Measurements from ENCODE around the gene RNF213.

The RNF213 gene

DNA sequence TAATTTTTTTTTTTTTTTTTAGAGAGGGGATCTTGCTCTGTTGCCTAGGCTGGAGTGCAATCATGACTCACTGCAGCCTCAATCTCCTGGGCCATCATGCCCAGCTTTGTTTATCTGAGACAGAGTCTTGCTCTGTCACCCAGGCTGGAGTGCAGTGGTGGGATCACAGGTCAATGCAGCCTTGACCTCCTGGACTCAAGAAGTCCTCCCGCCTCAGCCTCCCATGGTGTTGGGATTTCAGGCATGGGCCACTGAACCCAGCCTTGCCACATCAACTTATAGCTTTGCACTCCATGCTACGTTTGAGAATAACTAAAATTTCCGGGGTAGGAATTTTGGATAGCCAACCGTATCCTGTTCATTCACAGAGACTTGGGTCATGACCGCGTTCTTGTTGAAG is 30.6 kb downstream of the RNF213 start:
- H3K27ac ChIP-seq = no peak overlapping the region
- H3K4me3 ChIP-seq (ENCODE audit: low read depth in 1 of 2, low read length in 1 of 2) = no peak overlapping the region
- TF ChIP-seq, protein P1, sequence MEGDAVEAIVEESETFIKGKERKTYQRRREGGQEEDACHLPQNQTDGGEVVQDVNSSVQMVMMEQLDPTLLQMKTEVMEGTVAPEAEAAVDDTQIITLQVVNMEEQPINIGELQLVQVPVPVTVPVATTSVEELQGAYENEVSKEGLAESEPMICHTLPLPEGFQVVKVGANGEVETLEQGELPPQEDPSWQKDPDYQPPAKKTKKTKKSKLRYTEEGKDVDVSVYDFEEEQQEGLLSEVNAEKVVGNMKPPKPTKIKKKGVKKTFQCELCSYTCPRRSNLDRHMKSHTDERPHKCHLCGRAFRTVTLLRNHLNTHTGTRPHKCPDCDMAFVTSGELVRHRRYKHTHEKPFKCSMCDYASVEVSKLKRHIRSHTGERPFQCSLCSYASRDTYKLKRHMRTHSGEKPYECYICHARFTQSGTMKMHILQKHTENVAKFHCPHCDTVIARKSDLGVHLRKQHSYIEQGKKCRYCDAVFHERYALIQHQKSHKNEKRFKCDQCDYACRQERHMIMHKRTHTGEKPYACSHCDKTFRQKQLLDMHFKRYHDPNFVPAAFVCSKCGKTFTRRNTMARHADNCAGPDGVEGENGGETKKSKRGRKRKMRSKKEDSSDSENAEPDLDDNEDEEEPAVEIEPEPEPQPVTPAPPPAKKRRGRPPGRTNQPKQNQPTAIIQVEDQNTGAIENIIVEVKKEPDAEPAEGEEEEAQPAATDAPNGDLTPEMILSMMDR (IDR thresholded peaks at IDR 0.05) = no peak
- peaks cover 92% of the 10 kb centered on the region for H3K36me3 ChIP-seq
- H3K4me1 ChIP-seq (ENCODE audit: control insufficient read depth in 1 of 2, insufficient read depth in 1 of 2, low read depth in 1 of 2, low read length in 1 of 2) = peaks cover 9 to 25% of the 10 kb centered on the region in 2 experiments
- no peaks in the 10 kb centered on the region for H3K9me3 ChIP-seq
- H3K27me3 ChIP-seq = no peaks in the 10 kb centered on the region

DNA sequence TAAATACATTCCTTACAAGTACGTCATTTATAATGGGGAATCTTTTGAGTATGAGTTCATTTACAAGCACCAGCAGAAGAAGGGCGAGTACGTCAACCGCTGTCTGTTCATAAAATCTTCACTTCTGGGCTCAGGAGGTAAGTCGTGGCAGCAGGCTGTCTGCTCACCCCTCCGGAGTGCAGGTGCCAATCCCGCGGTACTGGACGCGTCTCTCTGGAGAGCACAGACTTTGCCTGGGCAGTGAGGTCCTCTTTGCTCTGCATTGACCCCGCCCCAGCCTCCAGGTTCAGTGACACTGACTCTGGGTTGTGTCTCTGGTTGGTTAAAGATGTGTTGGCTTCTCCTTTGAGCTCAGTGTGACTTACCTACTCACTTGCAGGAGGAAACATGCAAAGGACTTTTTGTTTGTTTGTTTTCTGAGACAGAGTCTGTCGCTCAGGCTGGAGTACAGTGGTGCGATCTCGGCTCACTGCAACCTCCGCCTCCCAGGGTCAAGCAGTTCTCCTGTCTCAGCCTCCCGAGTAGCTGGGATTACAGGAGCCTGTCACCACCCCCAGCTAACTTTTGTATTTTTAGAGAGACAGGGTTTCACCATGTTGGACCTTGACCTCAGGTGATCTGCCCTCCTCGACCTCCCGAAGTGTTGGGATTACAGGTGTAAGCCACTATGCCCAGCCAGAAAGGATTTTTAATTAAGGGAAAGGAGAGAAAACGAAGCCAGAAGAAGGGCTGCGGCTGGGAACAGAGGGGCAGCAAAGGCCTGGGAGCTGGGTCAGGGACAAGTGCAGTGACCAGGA is 31.2 kb downstream of the RNF213 start:
- Histone ChIP-seq H3K9me3 (no peaks in the 10 kb centered on the region), H3K4me1 (ENCODE audit: control insufficient read depth in 1 of 2, insufficient read depth in 1 of 2, low read depth in 1 of 2, low read length in 1 of 2) (peaks cover 9 to 21% of the 10 kb centered on the region in 2 experiments), H3K27me3 (no peaks in the 10 kb centered on the region), H3K4me3 (ENCODE audit: low read depth in 1 of 2, low read length in 1 of 2) (no peak overlapping the region), H3K27ac (no peak overlapping the region), H3K36me3 (peaks cover 92% of the 10 kb centered on the region)
- TF ChIP-seq, protein P1 (IDR thresholded peaks at IDR 0.05) = no peak

DNA sequence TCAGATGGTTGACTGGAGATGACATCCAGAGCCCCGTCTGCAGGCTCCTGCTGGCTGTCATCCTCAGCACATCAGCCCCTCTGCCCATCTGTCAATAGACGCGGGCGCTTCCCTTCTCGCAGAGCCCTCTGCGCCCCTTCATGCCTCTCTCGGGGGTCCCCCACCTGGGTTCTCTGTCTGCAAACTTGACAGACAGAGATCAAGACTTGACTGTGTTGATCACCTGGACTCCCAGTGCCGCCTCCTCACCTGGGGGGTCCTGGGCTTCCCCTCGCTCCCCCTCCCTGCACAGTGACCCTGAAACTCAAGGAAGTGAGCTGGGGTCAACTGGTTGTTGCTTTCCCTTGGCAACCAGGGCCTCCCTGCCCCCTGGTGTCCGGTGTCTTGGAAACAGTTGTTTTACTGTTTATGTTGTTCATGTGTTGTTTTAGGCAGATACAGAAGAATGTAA is 31.9 kb downstream of the RNF213 start:
- peaks cover 99% of the 10 kb centered on the region for H3K36me3 ChIP-seq
- TF ChIP-seq, protein P1 (IDR thresholded peaks at IDR 0.05) = no peak

DNA sequence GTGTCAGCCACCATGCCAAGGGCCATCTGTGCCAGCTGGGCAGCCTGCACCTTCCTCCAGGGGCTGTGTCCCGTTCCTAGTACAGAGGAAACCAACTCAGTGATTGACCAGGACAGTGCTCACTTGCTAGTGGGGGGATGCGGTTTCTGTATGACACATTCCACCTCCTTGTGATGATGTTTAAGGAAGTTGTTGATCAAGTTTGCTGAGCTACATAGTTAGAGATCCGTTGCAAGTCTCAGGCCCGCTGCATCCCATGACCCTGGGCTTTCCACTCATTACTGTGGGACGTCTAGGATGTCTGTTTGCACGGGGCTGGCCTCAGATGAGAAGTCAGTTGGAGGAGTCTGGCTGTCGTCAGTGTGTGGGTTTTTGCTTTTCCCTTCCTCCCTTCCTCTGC is 33.6 kb downstream of the RNF213 start:
- Histone ChIP-seq H3K9me3 (no peaks in the 10 kb centered on the region), H3K27ac (no peak overlapping the region), H3K4me1 (ENCODE audit: control insufficient read depth in 1 of 2, insufficient read depth in 1 of 2, low read depth in 1 of 2, low read length in 1 of 2) (peaks cover 0 to 6% of the 10 kb centered on the region in 2 experiments), H3K4me3 (ENCODE audit: low read depth in 1 of 2, low read length in 1 of 2) (no peak overlapping the region), H3K36me3 (peaks cover 99% of the 10 kb centered on the region), H3K27me3 (no peaks in the 10 kb centered on the region)
- TF ChIP-seq, protein P1 (IDR thresholded peaks at IDR 0.05) = no peak

More for the DNA sequence above, 31.9 kb downstream of the RNF213 start:
- no peaks in the 10 kb centered on the region for H3K9me3 ChIP-seq
- H3K4me1 ChIP-seq (ENCODE audit: control insufficient read depth in 1 of 2, insufficient read depth in 1 of 2, low read depth in 1 of 2, low read length in 1 of 2) = peaks cover 4 to 15% of the 10 kb centered on the region in 2 experiments
- H3K27ac ChIP-seq = no peak overlapping the region
- no peaks in the 10 kb centered on the region for H3K27me3 ChIP-seq
- no peak overlapping the region for H3K4me3 ChIP-seq (ENCODE audit: low read depth in 1 of 2, low read length in 1 of 2)

DNA sequence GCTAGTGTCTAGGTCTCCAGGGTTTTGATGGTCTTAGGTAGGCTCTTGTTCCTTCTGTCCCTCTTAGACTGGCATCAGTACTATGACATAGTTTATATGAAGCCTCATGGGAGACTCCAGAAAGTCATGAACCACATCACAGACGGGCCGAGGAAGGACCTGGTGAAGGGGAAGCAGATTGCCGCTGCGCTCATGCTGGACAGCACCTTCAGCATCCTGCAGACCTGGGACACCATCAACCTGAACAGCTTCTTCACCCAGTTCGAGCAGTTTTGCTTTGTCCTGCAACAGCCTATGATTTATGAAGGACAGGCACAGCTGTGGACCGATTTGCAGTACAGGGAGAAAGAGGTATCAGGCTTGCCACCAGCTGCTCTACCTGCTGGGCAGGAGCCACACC is 34.0 kb downstream of the RNF213 start:
- H3K36me3 ChIP-seq = peaks cover 100% of the 10 kb centered on the region

More for the DNA sequence above, 34.0 kb downstream of the RNF213 start:
- peaks cover 0 to 2% of the 10 kb centered on the region in 2 experiments for H3K4me1 ChIP-seq (ENCODE audit: control insufficient read depth in 1 of 2, insufficient read depth in 1 of 2, low read depth in 1 of 2, low read length in 1 of 2)
- no peaks in the 10 kb centered on the region for H3K27me3 ChIP-seq
- TF ChIP-seq, protein P1 (IDR thresholded peaks at IDR 0.05) = no peak
- no peak overlapping the region for H3K4me3 ChIP-seq (ENCODE audit: low read depth in 1 of 2, low read length in 1 of 2)
- no peaks in the 10 kb centered on the region for H3K9me3 ChIP-seq
- H3K27ac ChIP-seq = no peak overlapping the region
